Measurements from ENCODE around the gene TMA7. TPM values are rescaled to one million over a fixed set of nuclear protein-coding genes. Genes with fewer than 3 reads are reported as not detected.
"Not testable (repeated sequence)": the region's sequence is repeated elsewhere in the genome, so short reads cannot be mapped to it uniquely, and the experiment has no call there.

TMA7 gene
- total RNA-seq, 4 donors from 2014 or later, result 239 to 266 (median 255) TPM

DNA sequence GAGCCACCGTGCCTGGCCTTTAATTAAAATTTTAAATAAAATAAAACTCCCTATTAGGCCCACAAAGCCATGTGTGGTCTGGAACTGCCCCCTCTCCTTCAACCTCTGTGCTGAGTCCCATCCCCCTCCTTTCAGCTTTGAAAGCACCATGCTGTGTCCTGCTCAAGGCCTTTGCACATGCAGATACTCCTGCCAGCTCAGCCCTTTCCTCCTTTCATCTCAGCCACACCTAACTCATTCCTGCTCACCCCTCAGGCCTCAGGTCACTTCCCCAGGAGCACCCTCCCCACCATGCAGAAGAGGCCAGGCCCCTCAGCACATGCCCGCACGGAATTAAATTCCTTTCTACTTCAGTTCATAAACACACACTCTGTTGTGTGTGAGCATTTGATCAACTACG lies 34.6 kb downstream of the TMA7 start:
- DNase-seq (ENCODE audit: low spot score) (no peak), ATAC-seq (ENCODE audit: low FRiP score) (no peak)
- TF ChIP-seq, protein P1, sequence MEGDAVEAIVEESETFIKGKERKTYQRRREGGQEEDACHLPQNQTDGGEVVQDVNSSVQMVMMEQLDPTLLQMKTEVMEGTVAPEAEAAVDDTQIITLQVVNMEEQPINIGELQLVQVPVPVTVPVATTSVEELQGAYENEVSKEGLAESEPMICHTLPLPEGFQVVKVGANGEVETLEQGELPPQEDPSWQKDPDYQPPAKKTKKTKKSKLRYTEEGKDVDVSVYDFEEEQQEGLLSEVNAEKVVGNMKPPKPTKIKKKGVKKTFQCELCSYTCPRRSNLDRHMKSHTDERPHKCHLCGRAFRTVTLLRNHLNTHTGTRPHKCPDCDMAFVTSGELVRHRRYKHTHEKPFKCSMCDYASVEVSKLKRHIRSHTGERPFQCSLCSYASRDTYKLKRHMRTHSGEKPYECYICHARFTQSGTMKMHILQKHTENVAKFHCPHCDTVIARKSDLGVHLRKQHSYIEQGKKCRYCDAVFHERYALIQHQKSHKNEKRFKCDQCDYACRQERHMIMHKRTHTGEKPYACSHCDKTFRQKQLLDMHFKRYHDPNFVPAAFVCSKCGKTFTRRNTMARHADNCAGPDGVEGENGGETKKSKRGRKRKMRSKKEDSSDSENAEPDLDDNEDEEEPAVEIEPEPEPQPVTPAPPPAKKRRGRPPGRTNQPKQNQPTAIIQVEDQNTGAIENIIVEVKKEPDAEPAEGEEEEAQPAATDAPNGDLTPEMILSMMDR (IDR thresholded peaks at IDR 0.05), result no peak

DNA sequence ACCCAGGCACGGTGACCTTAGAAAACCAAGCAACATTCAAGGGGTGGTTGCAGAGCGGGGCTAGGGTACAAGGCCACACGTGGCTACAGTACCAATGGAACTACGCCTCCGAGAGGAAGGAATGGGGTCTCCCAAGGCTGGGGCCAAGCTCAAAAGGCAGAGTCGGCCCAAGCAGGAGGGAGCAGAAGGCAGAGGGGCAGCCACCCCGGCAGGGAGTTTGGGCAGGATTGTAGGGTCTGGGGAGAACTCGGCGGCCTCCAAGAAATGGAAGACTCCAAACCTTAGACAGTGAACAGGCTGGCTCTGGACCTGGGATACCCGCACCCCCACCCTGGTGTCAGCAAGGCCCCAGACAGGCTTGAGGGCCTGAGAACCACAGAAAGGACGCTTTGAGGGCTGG lies 35.1 kb downstream of the TMA7 start:
- TF ChIP-seq, protein P1 (IDR thresholded peaks at IDR 0.05), result no peak
- DNase-seq (ENCODE audit: low spot score) (no peak), ATAC-seq (ENCODE audit: low FRiP score) (no peak)

DNA sequence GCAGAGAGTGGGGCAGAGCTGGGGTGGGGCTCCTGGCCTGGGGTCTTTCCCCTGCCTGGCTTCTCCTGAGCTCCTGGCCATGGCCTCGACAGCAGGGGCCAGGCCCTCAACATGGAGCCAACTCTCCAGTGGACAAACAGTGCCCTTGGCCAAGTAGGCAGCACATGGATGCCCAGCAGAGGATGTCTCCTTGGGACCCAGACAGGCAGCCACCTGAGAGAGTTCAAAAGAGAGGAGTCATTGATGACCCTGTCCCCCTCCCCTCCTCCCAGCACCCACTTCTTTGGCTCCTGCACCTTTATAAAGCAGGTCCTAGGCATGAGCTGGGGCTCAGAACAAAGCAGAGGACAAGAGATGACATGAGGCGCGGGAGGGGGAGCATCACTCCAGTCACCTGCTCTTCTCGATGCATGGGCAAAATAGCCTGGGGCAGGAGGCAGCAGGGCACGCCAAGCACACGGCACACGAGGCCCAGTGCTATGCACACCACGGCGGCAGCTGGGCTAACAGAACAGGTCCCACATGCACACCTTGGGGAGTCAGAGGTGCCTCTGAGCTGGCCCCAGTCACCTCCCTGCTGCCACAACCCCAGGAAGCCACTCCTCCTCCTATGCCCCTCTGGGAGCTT lies 36.5 kb downstream of the TMA7 start:
- no peak for DNase-seq (ENCODE audit: low spot score)
- TF ChIP-seq, protein P1 (IDR thresholded peaks at IDR 0.05), result no peak
- ATAC-seq (ENCODE audit: low FRiP score), result no peak

GRCh38 chr3:48477959-48478520 lies 38.0 kb downstream of the TMA7 start:
- ATAC-seq (ENCODE audit: low FRiP score) (no peak), DNase-seq (ENCODE audit: low spot score) (no peak)
- TF ChIP-seq, protein P1 (IDR thresholded peaks at IDR 0.05), result no peak

- TF ChIP-seq, protein P1 (IDR thresholded peaks at IDR 0.05), result no peak
- ATAC-seq (ENCODE audit: low FRiP score) (no peak), DNase-seq (ENCODE audit: low spot score) (no peak)
Observed at GRCh38 chr3:48478626-48479555, 38.8 kb downstream of the TMA7 start.

DNA sequence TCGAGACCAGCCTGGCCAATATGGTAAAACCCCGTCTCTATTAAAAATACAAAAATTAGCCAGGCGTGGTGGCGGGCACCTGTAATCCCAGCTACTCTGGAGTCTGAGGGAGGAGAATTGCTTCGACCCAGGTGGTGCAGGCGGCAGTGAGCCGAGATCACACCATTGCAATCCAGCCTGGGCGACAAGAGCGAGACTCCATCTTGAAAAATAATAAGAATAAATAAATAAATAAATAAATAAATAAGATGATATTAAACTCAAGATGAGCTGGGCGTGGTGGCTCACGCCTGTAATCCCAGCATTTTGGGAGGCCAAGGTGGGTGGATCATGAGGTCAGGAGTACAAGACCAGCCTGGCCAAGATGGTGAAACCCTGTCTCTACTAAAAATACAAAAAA lies 40.8 kb downstream of the TMA7 start:
- ATAC-seq (ENCODE audit: low FRiP score); DNase-seq (ENCODE audit: low spot score): not testable (repeated sequence)

- not testable (repeated sequence) for ATAC-seq (ENCODE audit: low FRiP score); DNase-seq (ENCODE audit: low spot score)
Observed at GRCh38 chr3:48482822-48483221, 42.8 kb downstream of the TMA7 start.
